ENCODE results near the gene MADCAM1. TPM values are rescaled to one million over a fixed set of nuclear protein-coding genes. Genes with fewer than 3 reads are reported as not detected.

MADCAM1 gene
- total RNA-seq, 1 donor from 2014 or later = 1.2 TPM

GRCh38 chr19:463483-464207 lies 32.6 kb upstream of the MADCAM1 start:
- intact Hi-C loops (cut with DNase I) = no loop called here
- H3K27me3 ChIP-seq = no peaks in the 10 kb centered on the region
- DNase-seq = no peak

GRCh38 chr19:464208-464545 lies 32.1 kb upstream of the MADCAM1 start:
- intact Hi-C loops (cut with DNase I) = no loop called here
- peaks cover 11% of the 10 kb centered on the region for H3K4me1 ChIP-seq
- ATAC-seq (no peak), DNase-seq (no peak)
- H3K27ac ChIP-seq = no peak overlapping the region
- H3K27me3 ChIP-seq = no peaks in the 10 kb centered on the region
- no peaks in the 10 kb centered on the region for H3K9me3 ChIP-seq
- no peak overlapping the region for H3K4me3 ChIP-seq
- TF ChIP-seq CTCF (IDR thresholded peaks at IDR 0.05) = no peak
- H3K36me3 ChIP-seq = no peaks in the 10 kb centered on the region

More at GRCh38 chr19:463483-464207, 32.6 kb upstream of the MADCAM1 start:
- no peak for TF ChIP-seq CTCF (IDR thresholded peaks at IDR 0.05)
- Histone ChIP-seq H3K4me3 (no peak overlapping the region), H3K27ac (no peak overlapping the region), H3K36me3 (no peaks in the 10 kb centered on the region), H3K9me3 (no peaks in the 10 kb centered on the region), H3K4me1 (peaks cover 11% of the 10 kb centered on the region)
- no peak for ATAC-seq

- no peak for ATAC-seq
- Histone ChIP-seq H3K27ac (no peak overlapping the region), H3K4me1 (peaks cover 11% of the 10 kb centered on the region), H3K9me3 (no peaks in the 10 kb centered on the region), H3K27me3 (no peaks in the 10 kb centered on the region), H3K36me3 (no peaks in the 10 kb centered on the region), H3K4me3 (no peak overlapping the region)
- TF ChIP-seq CTCF (IDR thresholded peaks at IDR 0.05) = no peak
- intact Hi-C loops (cut with DNase I) = no loop called here
- no peak for DNase-seq
Observed at GRCh38 chr19:465056-465816, 31.1 kb upstream of the MADCAM1 start.

- Histone ChIP-seq H3K27me3 (no peaks in the 10 kb centered on the region), H3K4me3 (no peak overlapping the region), H3K27ac (no peak overlapping the region), H3K4me1 (no peaks in the 10 kb centered on the region), H3K9me3 (no peaks in the 10 kb centered on the region), H3K36me3 (no peaks in the 10 kb centered on the region)
- DNase-seq (no peak), ATAC-seq (no peak)
- intact Hi-C loops (cut with DNase I) = no loop called here
- TF ChIP-seq CTCF (IDR thresholded peaks at IDR 0.05) = no peak
Observed at GRCh38 chr19:467554-467953, 28.7 kb upstream of the MADCAM1 start.

- DNase-seq (no peak), ATAC-seq (no peak)
- no peak overlapping the region for H3K4me3 ChIP-seq
- H3K27ac ChIP-seq = no peak overlapping the region
- no peaks in the 10 kb centered on the region for H3K4me1 ChIP-seq
- TF ChIP-seq CTCF (IDR thresholded peaks at IDR 0.05) = no peak
- H3K9me3 ChIP-seq = no peaks in the 10 kb centered on the region
- no peaks in the 10 kb centered on the region for H3K36me3 ChIP-seq
- intact Hi-C loops (cut with DNase I) = no loop called here
- no peaks in the 10 kb centered on the region for H3K27me3 ChIP-seq
Observed at GRCh38 chr19:468587-469256, 27.6 kb upstream of the MADCAM1 start.
